Tibial nerve (tissue), 4 donors: ENCODE data around the gene MPND.
A peak's percentile ranks its signal among the peaks of the same experiment; 100 is the strongest.

Source experiments
- EP300 ChIP-seq, 2 donors: sonication (generic); formaldehyde crosslinking; IDR thresholded peaks; one replicate each; pipeline ENCODE4 v1.6.1; 2017; ENCODE audit warnings: antibody characterized with exemption in 2 of 2, mild to moderate bottlenecking in 1 of 2
- POLR2A ChIP-seq, 2 donors: fragments of 450-650 bp; IDR thresholded peaks; one replicate each; pipeline ENCODE4 v1.6.1; 2017; ENCODE audit warnings: antibody characterized with exemption in 2 of 2, mild to moderate bottlenecking in 2 of 2, moderate library complexity in 2 of 2
- TF ChIP-seq, protein P1 (sequence below), 5 experiments: fragments of 200-600 bp in 3 of 5; fragments of 450-650 bp in 2 of 5; sonication (generic) in 3 of 5; IDR thresholded peaks; one replicate each; pipeline ENCODE4 v1.5.1; 2016 to 2019; ENCODE audit warnings: antibody characterized with exemption in 5 of 5, mild to moderate bottlenecking in 3 of 5, moderate library complexity in 2 of 5

DNA sequence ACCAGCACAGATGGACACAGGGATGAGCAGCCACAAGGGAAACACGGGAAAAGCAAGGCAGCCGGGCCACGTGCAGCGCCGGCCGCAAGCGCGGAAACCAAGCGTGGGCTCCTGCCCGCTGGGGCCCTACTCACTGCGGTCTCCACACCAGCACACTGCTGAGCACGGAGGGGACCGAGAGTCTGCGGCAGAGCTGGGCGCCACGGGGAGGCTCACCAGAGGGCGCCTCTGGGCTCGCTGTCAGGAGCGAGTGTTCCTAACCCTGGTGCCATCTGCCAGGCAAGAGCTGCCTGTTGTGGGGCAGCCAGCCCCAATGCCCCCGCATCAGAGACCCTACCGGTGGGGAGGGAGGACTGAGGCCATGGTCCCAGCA is 26.5 kb downstream of the MPND start:
- TF ChIP-seq, protein P1, sequence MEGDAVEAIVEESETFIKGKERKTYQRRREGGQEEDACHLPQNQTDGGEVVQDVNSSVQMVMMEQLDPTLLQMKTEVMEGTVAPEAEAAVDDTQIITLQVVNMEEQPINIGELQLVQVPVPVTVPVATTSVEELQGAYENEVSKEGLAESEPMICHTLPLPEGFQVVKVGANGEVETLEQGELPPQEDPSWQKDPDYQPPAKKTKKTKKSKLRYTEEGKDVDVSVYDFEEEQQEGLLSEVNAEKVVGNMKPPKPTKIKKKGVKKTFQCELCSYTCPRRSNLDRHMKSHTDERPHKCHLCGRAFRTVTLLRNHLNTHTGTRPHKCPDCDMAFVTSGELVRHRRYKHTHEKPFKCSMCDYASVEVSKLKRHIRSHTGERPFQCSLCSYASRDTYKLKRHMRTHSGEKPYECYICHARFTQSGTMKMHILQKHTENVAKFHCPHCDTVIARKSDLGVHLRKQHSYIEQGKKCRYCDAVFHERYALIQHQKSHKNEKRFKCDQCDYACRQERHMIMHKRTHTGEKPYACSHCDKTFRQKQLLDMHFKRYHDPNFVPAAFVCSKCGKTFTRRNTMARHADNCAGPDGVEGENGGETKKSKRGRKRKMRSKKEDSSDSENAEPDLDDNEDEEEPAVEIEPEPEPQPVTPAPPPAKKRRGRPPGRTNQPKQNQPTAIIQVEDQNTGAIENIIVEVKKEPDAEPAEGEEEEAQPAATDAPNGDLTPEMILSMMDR (IDR thresholded peaks at IDR 0.05), result peak; percentile 39 to 66 (median 47)
- no peak for TF ChIP-seq POLR2A (IDR thresholded peaks at IDR 0.05)
- no peak for TF ChIP-seq EP300 (IDR thresholded peaks at IDR 0.05)
